GM12872 (cell line): ENCODE data around the gene ALPL.

Experiments used
- CTCF ChIP-seq: IDR thresholded peaks from 3 replicates; pipeline ENCODE4 v1.5.1; 2011; ENCODE audit warnings: low read depth, mild to moderate bottlenecking, low read length, moderate library complexity; ENCODE audit not compliant: insufficient read depth

ALPL gene

GRCh38 chr1:21526441-21526840 is 17.2 kb downstream of the ALPL start:
- no peak for TF ChIP-seq CTCF

- TF ChIP-seq CTCF = no peak
These were observed 21.3 kb downstream of the ALPL start for GRCh38 chr1:21530368-21531016.

GRCh38 chr1:21531241-21531640 is 22.0 kb downstream of the ALPL start:
- no peak for TF ChIP-seq CTCF

DNA sequence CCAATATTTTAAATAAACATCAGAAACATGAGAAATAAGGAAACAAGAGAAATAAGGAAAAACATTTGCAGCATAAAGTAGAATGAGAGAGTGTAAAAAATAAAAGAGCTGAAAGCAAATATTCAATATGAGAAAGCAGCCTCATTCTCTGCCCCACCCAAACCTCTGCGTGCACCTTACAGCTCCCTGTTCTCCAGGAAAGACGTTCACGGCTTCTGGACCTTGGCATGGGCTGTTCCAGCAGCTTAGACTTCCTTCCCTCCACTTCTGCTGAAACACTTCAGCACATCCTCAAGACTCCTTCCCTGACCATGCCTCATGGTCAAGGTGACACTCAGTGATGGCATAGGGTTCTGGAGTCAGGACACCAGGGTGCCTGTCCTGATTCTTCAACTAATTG is 23.3 kb downstream of the ALPL start:
- no peak for TF ChIP-seq CTCF

DNA sequence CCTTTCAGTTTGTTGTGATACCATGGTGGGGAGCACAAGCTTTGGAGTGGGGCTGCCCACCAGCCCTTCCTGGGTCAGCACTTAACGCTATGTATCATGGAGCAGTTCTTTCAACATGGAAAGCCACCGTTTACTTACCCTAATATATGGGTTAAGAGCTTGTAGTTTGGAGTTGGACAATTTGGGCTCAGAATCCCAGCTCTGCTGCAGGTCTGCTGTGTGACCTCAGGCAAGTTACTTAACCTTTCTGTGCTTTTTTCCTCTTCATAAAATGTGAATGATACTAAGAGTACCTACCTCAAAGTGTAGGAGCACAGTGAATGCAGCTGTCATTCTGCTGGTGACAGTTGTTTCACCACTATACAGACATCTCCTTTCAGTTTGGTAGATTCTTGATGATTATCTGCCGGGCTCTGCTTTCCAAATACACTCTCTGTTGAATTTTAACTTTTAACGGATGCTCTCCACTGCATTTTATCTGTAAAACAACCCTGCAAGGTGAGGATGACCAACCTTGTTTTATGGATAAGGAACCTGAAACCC is 23.8 kb downstream of the ALPL start:
- no peak for TF ChIP-seq CTCF

DNA sequence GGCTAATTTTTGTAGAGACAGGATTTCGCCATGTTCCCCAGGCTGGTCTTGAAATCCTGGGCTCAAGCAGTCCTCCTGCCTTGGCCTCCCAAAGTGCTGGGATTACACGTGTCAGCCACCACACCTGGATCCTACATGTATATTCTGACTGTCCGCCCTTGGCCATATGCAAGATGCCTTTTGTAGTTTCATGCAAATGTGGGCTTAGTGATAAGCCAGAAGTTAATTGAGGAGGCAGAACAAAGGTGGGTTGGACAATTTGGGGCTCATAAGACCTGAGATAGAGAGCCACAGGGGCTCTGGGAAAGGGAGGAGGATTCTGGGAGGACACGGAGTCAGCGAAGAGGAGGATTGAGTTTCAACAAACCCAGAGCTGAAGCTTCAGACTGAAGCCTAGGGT is 24.9 kb downstream of the ALPL start:
- TF ChIP-seq CTCF = no peak

GRCh38 chr1:21534674-21535378 is 25.6 kb downstream of the ALPL start:
- peak; percentile 54 for TF ChIP-seq CTCF
